OCI-LY7 (cell line): ENCODE measurements around the gene NTMT1. TPM values are rescaled to one million over a fixed set of nuclear protein-coding genes. Genes with fewer than 3 reads are reported as not detected.

Experiments used
- BruUV-seq: library from RNA; stranded (reverse); fragments of 400-500 nt; replicated peaks from 2 replicates; lab custom pipeline; 2021; lab: Mats Ljungman, UMichigan
- CTCF ChIA-PET: fragments of 300-600 bp; sonication (Branson Sonifier 250); formaldehyde crosslinking; loops from one replicate; lab custom pipeline; 2022; ENCODE audit warnings: antibody characterized with exemption; ENCODE audit not compliant: unreplicated experiment; lab: Charles Lee
- POLR2A ChIA-PET: fragments of 300-600 bp; sonication (Branson Sonifier 250); formaldehyde crosslinking; loops from one replicate; lab custom pipeline; 2022; ENCODE audit warnings: antibody characterized with exemption; lab: Charles Lee
- DNase-seq: peaks from one replicate; pipeline ENCODE4 v3.0.0-alpha.2; 2015; ENCODE audit warnings: low spot score
- H2AFZ ChIP-seq: fragments of 200-600 bp; sonication (generic), shearing (Covaris generic); 2 replicates; pipeline ENCODE4 v1.6.1; 2014; ENCODE audit warnings: mild to moderate bottlenecking, antibody characterized with exemption, low read length, moderate library complexity
- H3K27ac ChIP-seq: fragments of 200-600 bp; sonication (generic); 2 replicates; pipeline ENCODE4 v1.5.1; 2014; ENCODE audit warnings: mixed run types, low read depth, mild to moderate bottlenecking, moderate library complexity, low read length, inconsistent platforms; ENCODE audit not compliant: poor library complexity, severe bottlenecking
- H3K36me3 ChIP-seq: fragments of 200-600 bp; sonication (generic); 2 replicates; pipeline ENCODE4 v1.6.1; 2014; ENCODE audit warnings: mild to moderate bottlenecking, antibody characterized with exemption, low read length, moderate library complexity, mixed read lengths; ENCODE audit not compliant: insufficient read depth
- H3K4me1 ChIP-seq: fragments of 200-600 bp; sonication (generic); 2 replicates; pipeline ENCODE4 v1.5.1; 2014; ENCODE audit warnings: mild to moderate bottlenecking, low read length; ENCODE audit not compliant: insufficient read depth, poor library complexity, severe bottlenecking
- H3K4me2 ChIP-seq: fragments of 200-600 bp; sonication (generic); 2 replicates; pipeline ENCODE4 v1.6.1; 2014; ENCODE audit warnings: mild to moderate bottlenecking, low read length
- H3K4me3 ChIP-seq: fragments of 200-600 bp; sonication (generic); 2 replicates; pipeline ENCODE4 v1.5.1; 2014; ENCODE audit warnings: mild to moderate bottlenecking, low read depth, low read length; ENCODE audit not compliant: poor library complexity, severe bottlenecking
- H3K79me2 ChIP-seq: fragments of 200-600 bp; sonication (generic); 2 replicates; pipeline ENCODE4 v1.6.1; 2016; ENCODE audit warnings: low read depth, mild to moderate bottlenecking, low read length, moderate library complexity, mixed read lengths; ENCODE audit not compliant: insufficient read depth
- H3K9me2 ChIP-seq: fragments of 200-600 bp; sonication (generic); 2 replicates; pipeline ENCODE4 v1.6.1; 2016; ENCODE audit warnings: mild to moderate bottlenecking, low read length, mixed read lengths; ENCODE audit not compliant: insufficient read depth
- H3K9me3 ChIP-seq: fragments of 200-600 bp; sonication (generic); 2 replicates; pipeline ENCODE4 v1.6.1; 2014; ENCODE audit warnings: mild to moderate bottlenecking, mixed run types, low read length, mixed read lengths
- H4K20me1 ChIP-seq: fragments of 200-600 bp; sonication (generic); 2 replicates; pipeline ENCODE4 v1.6.1; 2014; ENCODE audit warnings: mild to moderate bottlenecking, antibody characterized with exemption, low read length, moderate library complexity, mixed read lengths; ENCODE audit not compliant: insufficient read depth
- CTCF ChIP-seq: fragments of 200-600 bp; sonication (generic); conservative IDR thresholded peaks from 2 replicates; pipeline ENCODE4 v1.5.1; 2014; ENCODE audit warnings: mild to moderate bottlenecking, antibody characterized with exemption, low read length, moderate library complexity, mixed read lengths
- EZH2phosphoT487 ChIP-seq: fragments of 200-600 bp; sonication (generic); IDR thresholded peaks from 2 replicates; pipeline ENCODE4 v1.6.1; 2018; ENCODE audit warnings: low read depth, borderline replicate concordance, mild to moderate bottlenecking, mixed run types, antibody characterized with exemption, low read length, moderate library complexity, mixed read lengths
- intact Hi-C: fragments of 100-400 bp; cut with micrococcal nuclease; formaldehyde crosslinking; loops from one replicate; pipeline ENCODE4 v1.10.0; 2022; ENCODE audit not compliant: unreplicated experiment
- total RNA-seq, 2 experiments: library from RNA; depleted of rRNA in 1 of 2; stranded (reverse); fragments of >200 nt in 1 of 2; shearing (Covaris generic) in 1 of 2; gene quantifications; 2 replicates each; pipeline ENCODE4 v1.2.3, GENCODE V29; 2014 to 2022

Gene NTMT1
- total RNA-seq, 2 experiments from 2014 or later, result 46.6 to 59.8 TPM

- Histone ChIP-seq H3K79me2 (no peaks in the 10 kb centered on the region), H3K4me2 (no peak overlapping the region), H3K4me1 (peaks cover 23% of the 10 kb centered on the region), H3K4me3 (no peak overlapping the region), H3K27ac (no peak overlapping the region), H3K9me2 (no peaks in the 10 kb centered on the region), H3K9me3 (no peaks in the 10 kb centered on the region), H4K20me1 (no peaks in the 10 kb centered on the region), H2AFZ (no peak overlapping the region), H3K36me3 (no peaks in the 10 kb centered on the region)
- BruUV-seq, result no TSS peak
- peak; percentile 24 for DNase-seq
- peak; percentile 44; the same call in 1 of the 2 replicates for TF ChIP-seq CTCF
- no peak for TF ChIP-seq EZH2phosphoT487
- ChIA-PET POLR2A (no interaction called here), CTCF (no interaction called here)
- intact Hi-C loops, result no loop called here
Observed at GRCh38 chr9:129612123-129612522, 13.8 kb upstream of the NTMT1 start.

GRCh38 chr9:129612815-129613519 lies 13.0 kb upstream of the NTMT1 start:
- Histone ChIP-seq H3K4me2 (no peak overlapping the region), H3K4me3 (no peak overlapping the region), H3K9me3 (no peaks in the 10 kb centered on the region), H3K27ac (no peak overlapping the region), H3K9me2 (no peaks in the 10 kb centered on the region), H3K4me1 (peaks cover 14% of the 10 kb centered on the region), H3K79me2 (no peaks in the 10 kb centered on the region), H4K20me1 (no peaks in the 10 kb centered on the region), H3K36me3 (no peaks in the 10 kb centered on the region), H2AFZ (no peak overlapping the region)
- ChIA-PET CTCF (interaction anchor here (0.6 kb wide), 1 partner anchor 230 kb away, joined by 3 read pairs; no protein-coding TSS in a partner anchor), POLR2A (interaction anchor here (1.4 kb wide), 1 partner anchor 377 kb away, joined by 3 read pairs; no protein-coding TSS in a partner anchor)
- DNase-seq, result no peak
- intact Hi-C loops, result no loop called here
- BruUV-seq, result no TSS peak
- TF ChIP-seq EZH2phosphoT487, result no peak
- TF ChIP-seq CTCF, result no peak
